Measurements from ENCODE around the gene SLC41A2. TPM values are rescaled to one million over a fixed set of nuclear protein-coding genes. Genes with fewer than 3 reads are reported as not detected.

SLC41A2 gene
- total RNA-seq, 1 donor from 2014 or later = 7.6 TPM

DNA sequence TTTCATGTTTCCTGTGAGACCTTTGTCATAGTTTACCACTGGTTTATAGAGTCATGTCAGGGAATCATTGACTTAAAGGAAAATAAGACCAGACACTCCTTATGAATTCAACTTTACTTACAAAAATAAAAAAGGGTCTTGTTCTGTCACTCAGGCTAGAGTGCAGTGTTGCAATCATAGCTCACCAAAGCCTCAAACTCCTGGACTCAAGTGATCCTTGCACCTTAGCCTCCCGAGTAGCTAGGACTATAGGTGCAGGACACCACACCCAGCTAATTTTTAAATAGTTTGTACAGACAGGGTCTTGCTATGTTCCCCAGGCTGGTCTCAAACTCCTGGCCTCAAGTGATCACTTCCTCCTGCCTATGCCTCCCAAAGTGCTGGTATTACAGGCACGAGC lies 19.0 kb downstream of the SLC41A2 start:
- no peaks in the 10 kb centered on the region for H3K4me1 Mint-ChIP-seq (ENCODE audit: low read depth)
- no peak overlapping the region for H3K4me3 Mint-ChIP-seq (ENCODE audit: low read depth)
- peaks cover 9% of the 10 kb centered on the region for H3K9me3 Mint-ChIP-seq (ENCODE audit: low read depth)
- H3K27ac Mint-ChIP-seq = no peak overlapping the region
- TF ChIP-seq, protein P1, sequence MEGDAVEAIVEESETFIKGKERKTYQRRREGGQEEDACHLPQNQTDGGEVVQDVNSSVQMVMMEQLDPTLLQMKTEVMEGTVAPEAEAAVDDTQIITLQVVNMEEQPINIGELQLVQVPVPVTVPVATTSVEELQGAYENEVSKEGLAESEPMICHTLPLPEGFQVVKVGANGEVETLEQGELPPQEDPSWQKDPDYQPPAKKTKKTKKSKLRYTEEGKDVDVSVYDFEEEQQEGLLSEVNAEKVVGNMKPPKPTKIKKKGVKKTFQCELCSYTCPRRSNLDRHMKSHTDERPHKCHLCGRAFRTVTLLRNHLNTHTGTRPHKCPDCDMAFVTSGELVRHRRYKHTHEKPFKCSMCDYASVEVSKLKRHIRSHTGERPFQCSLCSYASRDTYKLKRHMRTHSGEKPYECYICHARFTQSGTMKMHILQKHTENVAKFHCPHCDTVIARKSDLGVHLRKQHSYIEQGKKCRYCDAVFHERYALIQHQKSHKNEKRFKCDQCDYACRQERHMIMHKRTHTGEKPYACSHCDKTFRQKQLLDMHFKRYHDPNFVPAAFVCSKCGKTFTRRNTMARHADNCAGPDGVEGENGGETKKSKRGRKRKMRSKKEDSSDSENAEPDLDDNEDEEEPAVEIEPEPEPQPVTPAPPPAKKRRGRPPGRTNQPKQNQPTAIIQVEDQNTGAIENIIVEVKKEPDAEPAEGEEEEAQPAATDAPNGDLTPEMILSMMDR (IDR thresholded peaks at IDR 0.05; ENCODE audit: unreplicated experiment) = no peak
- no peak for DNase-seq (ENCODE audit: low spot score, unreplicated experiment)
- H3K27me3 Mint-ChIP-seq = peaks cover 3% of the 10 kb centered on the region
- H3K36me3 Mint-ChIP-seq (ENCODE audit: insufficient read depth) = no peaks in the 10 kb centered on the region

DNA sequence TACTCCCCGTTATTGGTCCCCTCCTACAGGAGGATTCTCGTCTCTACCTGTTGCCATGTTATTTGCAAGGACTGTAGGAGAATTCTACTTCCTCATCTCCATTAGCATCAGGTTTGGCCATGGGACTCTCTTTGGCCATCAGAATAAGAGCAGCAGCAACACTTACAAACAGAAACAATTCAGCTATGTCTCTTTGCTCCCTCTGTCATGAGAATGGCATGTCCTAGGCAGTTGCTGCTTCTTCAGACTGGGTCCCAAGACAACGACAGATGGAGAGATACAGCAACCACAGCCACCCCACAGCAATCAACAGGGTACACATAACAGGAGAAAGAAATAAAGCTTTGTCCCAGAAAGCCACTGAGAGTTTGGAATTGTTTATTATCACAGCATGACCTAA lies 19.7 kb downstream of the SLC41A2 start:
- Mint-ChIP-seq H3K4me3 (ENCODE audit: low read depth) (no peak overlapping the region), H3K36me3 (ENCODE audit: insufficient read depth) (no peaks in the 10 kb centered on the region), H3K4me1 (ENCODE audit: low read depth) (no peaks in the 10 kb centered on the region), H3K9me3 (ENCODE audit: low read depth) (peaks cover 3% of the 10 kb centered on the region), H3K27ac (no peak overlapping the region), H3K27me3 (peaks cover 3% of the 10 kb centered on the region)
- TF ChIP-seq, protein P1 (IDR thresholded peaks at IDR 0.05; ENCODE audit: unreplicated experiment) = no peak
- DNase-seq (ENCODE audit: low spot score, unreplicated experiment) = no peak

DNA sequence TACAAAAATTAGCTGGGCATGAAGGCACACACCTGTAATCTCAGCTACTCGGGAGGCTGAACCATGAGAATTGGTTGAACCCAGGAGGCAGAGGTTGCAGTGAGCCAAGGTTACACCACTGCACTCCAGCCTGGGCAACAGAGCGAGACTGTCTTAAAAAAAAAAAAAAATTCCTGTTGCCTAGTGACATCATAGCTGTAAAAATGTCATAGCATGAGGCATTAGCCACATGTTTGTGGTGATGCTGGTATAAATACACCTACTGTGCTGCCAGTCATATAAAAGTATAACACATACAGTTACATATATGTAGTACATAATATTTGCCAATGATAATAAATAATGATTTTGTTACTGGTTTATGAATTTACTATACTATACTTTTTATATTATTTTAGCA lies 22.2 kb downstream of the SLC41A2 start:
- no peaks in the 10 kb centered on the region for H3K36me3 Mint-ChIP-seq (ENCODE audit: insufficient read depth)
- peaks cover 2% of the 10 kb centered on the region for H3K9me3 Mint-ChIP-seq (ENCODE audit: low read depth)

DNA sequence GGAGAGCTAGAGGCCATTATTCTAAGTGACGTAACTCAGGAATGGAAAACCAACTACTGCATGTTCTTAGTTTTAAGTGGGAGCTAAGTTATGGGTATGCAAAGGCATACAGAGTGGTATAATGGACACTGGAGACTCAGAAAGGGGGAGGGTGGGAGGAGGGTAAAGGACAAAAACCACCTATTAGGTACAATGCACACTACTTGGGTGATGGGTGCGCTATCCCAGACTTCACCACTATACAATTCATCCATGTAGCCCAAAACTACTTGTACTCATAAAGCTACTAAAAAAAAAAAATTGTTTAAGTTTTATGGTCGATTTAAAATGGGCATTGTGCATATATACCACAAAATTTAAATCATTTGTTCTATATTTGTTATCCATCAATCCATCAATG lies 24.3 kb downstream of the SLC41A2 start:
- peaks cover 2% of the 10 kb centered on the region for H3K9me3 Mint-ChIP-seq (ENCODE audit: low read depth)
- DNase-seq (ENCODE audit: low spot score, unreplicated experiment) = no peak
- peaks cover 4% of the 10 kb centered on the region for H3K4me1 Mint-ChIP-seq (ENCODE audit: low read depth)
- H3K36me3 Mint-ChIP-seq (ENCODE audit: insufficient read depth) = no peaks in the 10 kb centered on the region
- TF ChIP-seq, protein P1 (IDR thresholded peaks at IDR 0.05; ENCODE audit: unreplicated experiment) = no peak
- H3K27me3 Mint-ChIP-seq = peaks cover 14% of the 10 kb centered on the region
- H3K4me3 Mint-ChIP-seq (ENCODE audit: low read depth) = no peak overlapping the region
- no peak overlapping the region for H3K27ac Mint-ChIP-seq

More for the DNA sequence above, 22.2 kb downstream of the SLC41A2 start:
- Mint-ChIP-seq H3K27me3 (peaks cover 3% of the 10 kb centered on the region), H3K27ac (no peak overlapping the region), H3K4me1 (ENCODE audit: low read depth) (peaks cover 4% of the 10 kb centered on the region), H3K4me3 (ENCODE audit: low read depth) (no peak overlapping the region)
- TF ChIP-seq, protein P1 (IDR thresholded peaks at IDR 0.05; ENCODE audit: unreplicated experiment) = no peak
- no peak for DNase-seq (ENCODE audit: low spot score, unreplicated experiment)

DNA sequence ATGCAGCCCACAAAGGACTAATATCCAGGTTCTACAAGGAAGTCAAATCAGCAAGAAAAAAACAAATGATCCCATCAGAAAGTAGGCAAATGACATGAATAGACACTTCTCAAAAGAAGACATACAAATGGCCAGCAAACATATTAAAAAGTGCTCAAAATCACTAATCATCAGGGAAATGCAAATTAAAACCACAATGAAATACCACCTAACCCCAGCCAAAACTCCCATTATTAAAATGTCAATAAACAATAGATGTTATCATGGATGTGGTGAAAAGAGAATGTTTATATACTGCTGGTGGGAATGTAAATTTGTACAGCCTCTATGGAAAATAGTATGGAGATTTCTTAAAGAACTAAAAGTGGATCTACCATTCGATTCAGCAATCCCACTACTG lies 25.0 kb downstream of the SLC41A2 start:
- peaks cover 4% of the 10 kb centered on the region for H3K4me1 Mint-ChIP-seq (ENCODE audit: low read depth)
- H3K27ac Mint-ChIP-seq = no peak overlapping the region
- H3K9me3 Mint-ChIP-seq (ENCODE audit: low read depth) = peaks cover 2% of the 10 kb centered on the region
- TF ChIP-seq, protein P1 (IDR thresholded peaks at IDR 0.05; ENCODE audit: unreplicated experiment) = no peak
- H3K27me3 Mint-ChIP-seq = peaks cover 11% of the 10 kb centered on the region
- H3K36me3 Mint-ChIP-seq (ENCODE audit: insufficient read depth) = no peaks in the 10 kb centered on the region
- no peak for DNase-seq (ENCODE audit: low spot score, unreplicated experiment)
- H3K4me3 Mint-ChIP-seq (ENCODE audit: low read depth) = no peak overlapping the region

Measured in progenitor cell of endocrine pancreas (in vitro differentiated cells).